ENCODE results near the gene NOS1AP. TPM values are rescaled to one million over a fixed set of nuclear protein-coding genes. Genes with fewer than 3 reads are reported as not detected.

Gene NOS1AP
- total and polyA plus RNA-seq, 9 of the 15 experiments (the other 6 are each of a cell fraction or from before 2014, with no cell fraction given) = 0.07 to 1.5 (median 0.22) TPM

- no peak for TF ChIP-seq SETDB1 (IDR thresholded peaks at IDR 0.05; ENCODE audit: low read length)
Measured at GRCh38 chr1:162145280-162145965, 75.9 kb downstream of the NOS1AP start (continued).

DNA sequence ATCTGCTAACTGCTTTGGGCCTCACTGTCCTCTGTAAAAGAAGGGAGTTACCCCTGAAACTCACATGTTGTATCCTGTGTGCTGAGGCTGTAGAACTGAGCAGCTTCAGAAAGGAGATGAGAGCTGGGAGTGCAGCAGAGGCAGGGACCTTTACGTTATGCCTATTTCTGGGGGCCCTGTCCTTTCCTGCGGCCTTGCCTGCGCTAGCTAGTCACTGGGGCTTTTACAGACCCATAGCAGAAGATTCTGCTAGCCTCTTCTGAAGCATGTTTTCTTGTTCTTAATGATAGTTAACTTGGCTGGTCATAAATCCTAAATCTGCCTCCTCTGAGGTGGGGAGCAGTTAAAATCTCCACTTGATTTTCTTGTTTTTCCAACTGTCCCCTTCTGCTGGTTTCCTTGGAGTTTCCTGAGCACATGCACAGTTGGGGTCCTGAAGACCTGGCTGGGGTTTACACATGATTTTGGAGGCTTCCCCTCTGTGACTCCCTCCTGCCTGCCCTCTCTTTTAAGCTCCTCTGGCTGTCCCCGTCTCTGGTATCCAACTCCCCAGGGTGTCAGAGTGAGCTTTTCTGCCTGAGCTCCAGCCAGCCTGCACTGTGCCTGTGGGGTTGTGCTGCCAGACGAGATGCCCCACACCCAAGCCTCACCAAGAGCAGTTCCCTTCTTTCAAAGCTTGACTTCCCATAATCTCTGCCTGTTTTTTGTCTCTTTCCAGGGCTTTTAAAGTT lies 76.6 kb downstream of the NOS1AP start:
- Histone ChIP-seq H3K79me2 (ENCODE audit: control insufficient read depth, insufficient read depth, low read length) (no peaks in the 10 kb centered on the region), H4K20me1 (replicated peaks; ENCODE audit: control insufficient read depth, insufficient read depth, low read length) (no peaks in the 10 kb centered on the region; the same call in 1 of the 2 replicates), H3K4me2 (ENCODE audit: insufficient read depth, low read length) (no peak overlapping the region), H3K36me3 (ENCODE audit: control insufficient read depth, insufficient read depth, low read length) (no peaks in the 10 kb centered on the region), H2AFZ (ENCODE audit: low read depth, low read length) (no peak overlapping the region), H3K27ac (ENCODE audit: extremely low read depth, low read depth, low read length) (no peak overlapping the region), H3K9me1 (ENCODE audit: control insufficient read depth, insufficient read depth, low read length) (no peaks in the 10 kb centered on the region), H3K27me3 (ENCODE audit: control insufficient read depth in 2 of 2, insufficient read depth in 2 of 2, low read length in 2 of 2) (peaks cover 5 to 14% of the 10 kb centered on the region in 2 experiments; a peak in 4 of 5 replicates), H3K4me1 (replicated peaks in 1 of 2; ENCODE audit: control insufficient read depth in 2 of 2, insufficient read depth in 2 of 2, low read length in 2 of 2) (no peaks in the 10 kb centered on the region), H3K4me3 (no peak overlapping the region), H3K9ac (ENCODE audit: insufficient read depth in 1 of 2, low read depth in 2 of 2, low read length in 2 of 2) (no peak overlapping the region), H3K9me3 (replicated peaks; ENCODE audit: control insufficient read depth, insufficient read depth, low read depth, low read length) (no peaks in the 10 kb centered on the region)
- intact Hi-C loops (cut with micrococcal nuclease) = no loop called here
- no TSS peak for BruUV-seq (replicated peaks)
- DNase-seq (ENCODE audit: extremely low read depth in 1 of 4, low spot score in 3 of 4) = no peak
- no peak for TF ChIP-seq ARHGAP35 (IDR thresholded peaks at IDR 0.05; ENCODE audit: partially characterized antibody)
- ChIA-PET CTCF (ENCODE audit: low intra/inter-chr PET ratio) (no interaction called here), POLR2A (interaction anchor here (0.6 to 1.5 kb wide), 3 partner anchors 20 to 130 kb away, joined by 3 read pairs; no protein-coding TSS in a partner anchor)
- no peak for FAIRE-seq
- WGBS (ENCODE audit: insufficient coverage, low coverage, missing lambda C conversion rate) = 0% methylated on average over 5 of the region's 5 CpGs
- no peak for ATAC-seq
- in situ Hi-C loops (cut with MboI) = no loop called here
